Measurements from ENCODE around the gene CEBPA.

DNA sequence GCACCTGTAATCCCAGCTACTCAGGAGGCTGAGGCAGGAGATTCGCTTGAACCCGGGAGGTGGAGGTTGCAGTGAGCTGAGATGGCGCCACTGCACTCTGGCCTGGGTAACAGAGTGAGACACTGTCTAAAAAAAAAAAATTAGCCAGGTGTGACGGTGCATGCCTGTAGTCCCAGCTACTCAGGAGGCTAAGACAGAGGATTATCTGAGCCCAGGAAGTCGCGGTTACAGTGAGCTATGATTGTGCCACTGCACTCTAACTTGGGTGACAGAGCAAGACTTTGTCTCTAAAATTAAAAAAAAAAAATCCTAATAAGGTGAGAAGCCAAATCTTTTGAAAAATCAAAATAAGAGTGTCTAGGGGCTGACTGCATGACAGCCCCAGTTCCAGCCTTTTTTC is 9.7 kb upstream of the CEBPA start:
- TF ChIP-seq EP300 (IDR thresholded peaks at IDR 0.05) (no peak), POLR2AphosphoS5 (IDR thresholded peaks at IDR 0.05) (no peak)
- TF ChIP-seq, protein P1, sequence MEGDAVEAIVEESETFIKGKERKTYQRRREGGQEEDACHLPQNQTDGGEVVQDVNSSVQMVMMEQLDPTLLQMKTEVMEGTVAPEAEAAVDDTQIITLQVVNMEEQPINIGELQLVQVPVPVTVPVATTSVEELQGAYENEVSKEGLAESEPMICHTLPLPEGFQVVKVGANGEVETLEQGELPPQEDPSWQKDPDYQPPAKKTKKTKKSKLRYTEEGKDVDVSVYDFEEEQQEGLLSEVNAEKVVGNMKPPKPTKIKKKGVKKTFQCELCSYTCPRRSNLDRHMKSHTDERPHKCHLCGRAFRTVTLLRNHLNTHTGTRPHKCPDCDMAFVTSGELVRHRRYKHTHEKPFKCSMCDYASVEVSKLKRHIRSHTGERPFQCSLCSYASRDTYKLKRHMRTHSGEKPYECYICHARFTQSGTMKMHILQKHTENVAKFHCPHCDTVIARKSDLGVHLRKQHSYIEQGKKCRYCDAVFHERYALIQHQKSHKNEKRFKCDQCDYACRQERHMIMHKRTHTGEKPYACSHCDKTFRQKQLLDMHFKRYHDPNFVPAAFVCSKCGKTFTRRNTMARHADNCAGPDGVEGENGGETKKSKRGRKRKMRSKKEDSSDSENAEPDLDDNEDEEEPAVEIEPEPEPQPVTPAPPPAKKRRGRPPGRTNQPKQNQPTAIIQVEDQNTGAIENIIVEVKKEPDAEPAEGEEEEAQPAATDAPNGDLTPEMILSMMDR (IDR thresholded peaks at IDR 0.05): no peak

All from esophagus muscularis mucosa (tissue), 4 donors.